ENCODE measurements around the gene TRPV6.

DNA sequence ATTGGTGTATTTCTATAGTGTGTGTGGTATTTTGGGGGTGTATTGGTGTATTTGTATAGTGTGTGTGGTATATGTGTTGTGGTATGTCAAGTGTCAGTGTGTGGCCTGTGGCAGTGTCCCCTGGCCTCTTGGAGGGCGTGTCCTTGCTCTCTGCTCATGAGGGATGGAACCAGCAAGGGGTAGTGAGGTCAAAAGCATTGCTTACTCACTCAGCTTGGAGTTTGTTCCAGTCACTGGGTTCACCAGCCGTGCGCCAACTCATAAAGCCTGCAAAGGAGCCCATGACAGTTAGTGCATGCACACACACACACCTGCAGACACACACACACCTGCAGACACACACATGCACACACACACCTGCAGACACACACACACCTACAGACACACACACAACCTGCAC is 4.3 kb upstream of the TRPV6 start:
- TF ChIP-seq, protein P1, sequence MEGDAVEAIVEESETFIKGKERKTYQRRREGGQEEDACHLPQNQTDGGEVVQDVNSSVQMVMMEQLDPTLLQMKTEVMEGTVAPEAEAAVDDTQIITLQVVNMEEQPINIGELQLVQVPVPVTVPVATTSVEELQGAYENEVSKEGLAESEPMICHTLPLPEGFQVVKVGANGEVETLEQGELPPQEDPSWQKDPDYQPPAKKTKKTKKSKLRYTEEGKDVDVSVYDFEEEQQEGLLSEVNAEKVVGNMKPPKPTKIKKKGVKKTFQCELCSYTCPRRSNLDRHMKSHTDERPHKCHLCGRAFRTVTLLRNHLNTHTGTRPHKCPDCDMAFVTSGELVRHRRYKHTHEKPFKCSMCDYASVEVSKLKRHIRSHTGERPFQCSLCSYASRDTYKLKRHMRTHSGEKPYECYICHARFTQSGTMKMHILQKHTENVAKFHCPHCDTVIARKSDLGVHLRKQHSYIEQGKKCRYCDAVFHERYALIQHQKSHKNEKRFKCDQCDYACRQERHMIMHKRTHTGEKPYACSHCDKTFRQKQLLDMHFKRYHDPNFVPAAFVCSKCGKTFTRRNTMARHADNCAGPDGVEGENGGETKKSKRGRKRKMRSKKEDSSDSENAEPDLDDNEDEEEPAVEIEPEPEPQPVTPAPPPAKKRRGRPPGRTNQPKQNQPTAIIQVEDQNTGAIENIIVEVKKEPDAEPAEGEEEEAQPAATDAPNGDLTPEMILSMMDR (IDR thresholded peaks at IDR 0.05) = no peak
- TF ChIP-seq POLR2A (IDR thresholded peaks at IDR 0.05) = no peak
